MM.1S (cell line): Measurements from ENCODE around the gene SF3B2.

ENCODE experiments used
- DNase-seq: peaks from one replicate; pipeline ENCODE4 v3.0.0-alpha.2; 2015
- H2AFZ ChIP-seq: fragments of 300-600 bp; sonication (generic); 2 replicates; pipeline ENCODE4 v1.6.0; 2016; ENCODE audit warnings: antibody characterized with exemption, low read length
- H3F3A ChIP-seq: fragments of 300-600 bp; sonication (generic); 2 replicates; pipeline ENCODE4 v1.6.1; 2016; ENCODE audit warnings: mild to moderate bottlenecking, antibody characterized with exemption, low read length, moderate library complexity, mixed read lengths; ENCODE audit not compliant: insufficient read depth
- H3K27ac ChIP-seq: fragments of 300-600 bp; sonication (generic); 2 replicates; pipeline ENCODE4 v1.5.1; 2016; ENCODE audit warnings: mild to moderate bottlenecking, low read length
- H3K27me3 ChIP-seq: fragments of 300-600 bp; sonication (generic); replicated peaks from 2 replicates; pipeline ENCODE4 v1.6.0; 2016; ENCODE audit warnings: low read length; ENCODE audit not compliant: insufficient read depth
- H3K36me3 ChIP-seq: fragments of 300-600 bp; sonication (generic); replicated peaks from 2 replicates; pipeline ENCODE4 v1.6.1; 2016; ENCODE audit warnings: mild to moderate bottlenecking, low read length, mixed read lengths; ENCODE audit not compliant: insufficient read depth
- H3K4me1 ChIP-seq: fragments of 300-600 bp; sonication (generic); 2 replicates; pipeline ENCODE4 v1.6.1; 2016; ENCODE audit warnings: low read length, mixed read lengths
- H3K4me2 ChIP-seq: fragments of 300-600 bp; sonication (generic); 2 replicates; pipeline ENCODE4 v1.6.0; 2016; ENCODE audit warnings: low read depth, low read length
- H3K4me3 ChIP-seq: fragments of 300-600 bp; sonication (generic); 2 replicates; pipeline ENCODE4 v1.5.1; 2016; ENCODE audit warnings: low read length, mixed read lengths
- H3K79me2 ChIP-seq: fragments of 300-600 bp; sonication (generic); 2 replicates; pipeline ENCODE4 v1.6.1; 2016; ENCODE audit warnings: mixed run types, low read length, mixed read lengths
- H3K9ac ChIP-seq: fragments of 300-600 bp; sonication (generic); 2 replicates; pipeline ENCODE4 v1.6.1; 2016; ENCODE audit warnings: low read length, mixed read lengths
- H3K9me2 ChIP-seq: fragments of 300-600 bp; sonication (generic); replicated peaks from 2 replicates; pipeline ENCODE4 v1.6.1; 2016; ENCODE audit warnings: mild to moderate bottlenecking, low read length, mixed read lengths; ENCODE audit not compliant: insufficient read depth
- H3K9me3 ChIP-seq: fragments of 300-600 bp; sonication (generic); replicated peaks from 2 replicates; pipeline ENCODE4 v1.6.1; 2016; ENCODE audit warnings: mild to moderate bottlenecking, low read length, mixed read lengths; ENCODE audit not compliant: insufficient read depth
- H4K20me1 ChIP-seq: fragments of 300-600 bp; sonication (generic); 2 replicates; pipeline ENCODE4 v1.6.1; 2016; ENCODE audit warnings: mild to moderate bottlenecking, low read length, moderate library complexity, mixed read lengths; ENCODE audit not compliant: insufficient read depth
- CTCF ChIP-seq: fragments of 300-600 bp; sonication (generic); IDR thresholded peaks from 2 replicates; pipeline ENCODE4 v1.5.1; 2016; ENCODE audit warnings: antibody characterized with exemption, low read length, mixed read lengths
- EZH2 ChIP-seq: fragments of 300-600 bp; sonication (generic); optimal IDR thresholded peaks from 2 replicates; pipeline ENCODE3; 2017; ENCODE audit warnings: low read depth, mild to moderate bottlenecking, antibody characterized with exemption, low read length, mixed read lengths
- EZH2phosphoT487 ChIP-seq: fragments of 300-600 bp; sonication (generic); IDR thresholded peaks from 2 replicates; pipeline ENCODE4 v1.6.1; 2018; ENCODE audit warnings: antibody characterized with exemption, low read length

The SF3B2 gene

GRCh38 chr11:66012946-66013761 is 39.0 kb upstream of the SF3B2 start:
- H3F3A ChIP-seq = no peaks in the 10 kb centered on the region
- TF ChIP-seq EZH2 = no peak
- TF ChIP-seq CTCF = no peak
- TF ChIP-seq EZH2phosphoT487 = no peak
- H4K20me1 ChIP-seq = no peaks in the 10 kb centered on the region
- no peaks in the 10 kb centered on the region for H3K4me1 ChIP-seq
- H3K27ac ChIP-seq = no peak overlapping the region
- H3K9ac ChIP-seq = no peak overlapping the region
- H3K36me3 ChIP-seq = no peaks in the 10 kb centered on the region
- H3K4me3 ChIP-seq = no peak overlapping the region
- H3K4me2 ChIP-seq = no peak overlapping the region
- no peaks in the 10 kb centered on the region for H3K27me3 ChIP-seq
- H3K9me2 ChIP-seq = no peaks in the 10 kb centered on the region
- H2AFZ ChIP-seq = no peak overlapping the region
- no peaks in the 10 kb centered on the region for H3K9me3 ChIP-seq
- H3K79me2 ChIP-seq = no peaks in the 10 kb centered on the region
- no peak for DNase-seq

GRCh38 chr11:66013762-66014100 is 38.4 kb upstream of the SF3B2 start:
- DNase-seq = no peak
- H4K20me1 ChIP-seq = no peaks in the 10 kb centered on the region

GRCh38 chr11:66014804-66015453 is 37.2 kb upstream of the SF3B2 start:
- no peak for DNase-seq
- no peaks in the 10 kb centered on the region for H3K4me1 ChIP-seq
- TF ChIP-seq CTCF (no peak), EZH2phosphoT487 (no peak), EZH2 (no peak)
- H3K9me3 ChIP-seq = no peaks in the 10 kb centered on the region
- H3K27ac ChIP-seq = no peak overlapping the region
- H3F3A ChIP-seq = no peaks in the 10 kb centered on the region
- H3K4me3 ChIP-seq = no peak overlapping the region
- no peaks in the 10 kb centered on the region for H3K27me3 ChIP-seq
- H3K9ac ChIP-seq = no peak overlapping the region
- H3K9me2 ChIP-seq = no peaks in the 10 kb centered on the region
- no peak overlapping the region for H3K4me2 ChIP-seq
- H4K20me1 ChIP-seq = no peaks in the 10 kb centered on the region
- H3K36me3 ChIP-seq = no peaks in the 10 kb centered on the region
- H3K79me2 ChIP-seq = no peaks in the 10 kb centered on the region
- no peak overlapping the region for H2AFZ ChIP-seq

More at GRCh38 chr11:66013762-66014100, 38.4 kb upstream of the SF3B2 start:
- no peaks in the 10 kb centered on the region for H3K79me2 ChIP-seq
- no peak overlapping the region for H3K4me3 ChIP-seq
- no peaks in the 10 kb centered on the region for H3K9me3 ChIP-seq
- no peak overlapping the region for H3K4me2 ChIP-seq
- H3K36me3 ChIP-seq = no peaks in the 10 kb centered on the region
- no peaks in the 10 kb centered on the region for H3K27me3 ChIP-seq
- H3K4me1 ChIP-seq = no peaks in the 10 kb centered on the region
- H3K9me2 ChIP-seq = no peaks in the 10 kb centered on the region
- no peak overlapping the region for H3K27ac ChIP-seq
- H2AFZ ChIP-seq = no peak overlapping the region
- no peak overlapping the region for H3K9ac ChIP-seq
- no peak for TF ChIP-seq EZH2
- no peak for TF ChIP-seq EZH2phosphoT487
- TF ChIP-seq CTCF = no peak
- H3F3A ChIP-seq = no peaks in the 10 kb centered on the region
